Left lung (tissue), 10 donors: ENCODE results near the gene RGS17. TPM values are rescaled to one million over a fixed set of nuclear protein-coding genes. Genes with fewer than 3 reads are reported as not detected.

Experiments used
- ATAC-seq: fragments of 200-7000 bp; cut with Tn5 transposase; one replicate; pipeline ENCODE4 v1.9.1; 2020; ENCODE audit warnings: moderate library complexity
- DNase-seq, 4 donors: peaks; one replicate each; pipeline ENCODE4 v3.0.0-alpha.2; 2013 to 2020
- H3K27ac ChIP-seq, 2 donors: fragments of 200-600 bp; sonication (generic) in 1 of 2; one replicate each; pipeline versions ENCODE4 v1.5.0 to v1.8.0; 2020 to 2021
- H3K27me3 ChIP-seq, 2 donors: fragments of 200-600 bp; sonication (generic) in 1 of 2; one replicate each; pipeline versions ENCODE4 v1.5.0 to v1.8.0; 2020 to 2021
- H3K36me3 ChIP-seq, 2 donors: fragments of 200-600 bp; sonication (generic) in 1 of 2; one replicate each; pipeline versions ENCODE4 v1.5.0 to v1.8.0; 2020 to 2021
- H3K4me1 ChIP-seq, 2 donors: fragments of 200-600 bp; one replicate each; pipeline ENCODE4 v1.8.0; 2021
- H3K4me3 ChIP-seq, 2 donors: fragments of 200-600 bp; sonication (generic) in 1 of 2; one replicate each; pipeline versions ENCODE4 v1.5.0 to v1.8.0; 2020 to 2021; ENCODE audit warnings: mild to moderate bottlenecking in 1 of 2
- H3K9me3 ChIP-seq, 2 donors: fragments of 200-600 bp; sonication (generic) in 1 of 2; one replicate each; pipeline versions ENCODE4 v1.5.0 to v1.8.0; 2020 to 2021
- intact Hi-C, 2 donors: fragments of 100-400 bp; cut with DNase I; formaldehyde crosslinking; loops; one replicate each; pipeline versions ENCODE4 v1.11.2 to v1.14.2; 2022
- polyA plus RNA-seq, 6 donors: library from polyadenylated mRNA; unstranded; fragments of 120-200 nt; gene quantifications; one replicate each; pipeline ENCODE4 v1.2.1, GENCODE V29; 2013; ENCODE audit not compliant: insufficient read length in 6 of 6
- total RNA-seq, 2 donors: library from RNA; stranded (reverse); fragmentation: NEBNext Ultra II Directional; extraction: Animal tissue kit (Norgen Biotek cat#: 25700); gene quantifications; one replicate each; pipeline ENCODE4 v1.2.1, GENCODE V29; 2021
- TF ChIP-seq, protein P1 (sequence below), 2 donors: fragments of 200-600 bp; sonication (generic) in 1 of 2; IDR thresholded peaks; one replicate each; pipeline versions ENCODE4 v1.5.0 to v1.8.0; 2021; ENCODE audit warnings: antibody characterized with exemption in 2 of 2
- donor health status: DM: no; HTN: yes; CAD: no.
- donor health status: DM: no; HTN: no; CAD: no.

Gene RGS17
- total and polyA plus RNA-seq, 8 donors = 0.15 to 2.7 (median 2.3) TPM

DNA sequence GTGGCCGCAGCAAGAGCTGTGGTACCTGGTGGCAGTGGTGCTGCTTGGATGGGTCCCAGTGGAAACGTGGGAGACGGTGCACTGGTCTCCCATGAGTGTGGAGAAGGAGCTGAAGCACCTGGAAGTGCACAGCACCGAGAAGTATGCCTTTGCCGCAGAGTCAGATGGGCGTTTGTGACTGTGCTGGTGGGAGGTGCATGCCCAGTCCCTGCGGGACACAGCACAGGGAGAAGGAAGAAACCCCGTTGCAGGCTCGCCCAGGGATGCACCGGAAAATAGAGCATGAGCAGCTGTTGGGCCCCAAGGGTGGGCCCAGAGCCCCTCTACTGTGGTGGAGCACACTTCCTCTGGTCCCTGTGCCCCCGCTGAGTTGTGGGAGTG, 19.3 kb upstream of the RGS17 start:
- H3K36me3 ChIP-seq = no peaks in the 10 kb centered on the region
- intact Hi-C loops = no loop called here
- DNase-seq (no peak), ATAC-seq (no peak)
- no peak overlapping the region for H3K27ac ChIP-seq
- H3K4me3 ChIP-seq = no peak overlapping the region
- H3K9me3 ChIP-seq = no peaks in the 10 kb centered on the region
- H3K27me3 ChIP-seq = no peaks in the 10 kb centered on the region
- no peaks in the 10 kb centered on the region for H3K4me1 ChIP-seq
- TF ChIP-seq, protein P1, sequence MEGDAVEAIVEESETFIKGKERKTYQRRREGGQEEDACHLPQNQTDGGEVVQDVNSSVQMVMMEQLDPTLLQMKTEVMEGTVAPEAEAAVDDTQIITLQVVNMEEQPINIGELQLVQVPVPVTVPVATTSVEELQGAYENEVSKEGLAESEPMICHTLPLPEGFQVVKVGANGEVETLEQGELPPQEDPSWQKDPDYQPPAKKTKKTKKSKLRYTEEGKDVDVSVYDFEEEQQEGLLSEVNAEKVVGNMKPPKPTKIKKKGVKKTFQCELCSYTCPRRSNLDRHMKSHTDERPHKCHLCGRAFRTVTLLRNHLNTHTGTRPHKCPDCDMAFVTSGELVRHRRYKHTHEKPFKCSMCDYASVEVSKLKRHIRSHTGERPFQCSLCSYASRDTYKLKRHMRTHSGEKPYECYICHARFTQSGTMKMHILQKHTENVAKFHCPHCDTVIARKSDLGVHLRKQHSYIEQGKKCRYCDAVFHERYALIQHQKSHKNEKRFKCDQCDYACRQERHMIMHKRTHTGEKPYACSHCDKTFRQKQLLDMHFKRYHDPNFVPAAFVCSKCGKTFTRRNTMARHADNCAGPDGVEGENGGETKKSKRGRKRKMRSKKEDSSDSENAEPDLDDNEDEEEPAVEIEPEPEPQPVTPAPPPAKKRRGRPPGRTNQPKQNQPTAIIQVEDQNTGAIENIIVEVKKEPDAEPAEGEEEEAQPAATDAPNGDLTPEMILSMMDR (IDR thresholded peaks at IDR 0.05) = no peak

DNA sequence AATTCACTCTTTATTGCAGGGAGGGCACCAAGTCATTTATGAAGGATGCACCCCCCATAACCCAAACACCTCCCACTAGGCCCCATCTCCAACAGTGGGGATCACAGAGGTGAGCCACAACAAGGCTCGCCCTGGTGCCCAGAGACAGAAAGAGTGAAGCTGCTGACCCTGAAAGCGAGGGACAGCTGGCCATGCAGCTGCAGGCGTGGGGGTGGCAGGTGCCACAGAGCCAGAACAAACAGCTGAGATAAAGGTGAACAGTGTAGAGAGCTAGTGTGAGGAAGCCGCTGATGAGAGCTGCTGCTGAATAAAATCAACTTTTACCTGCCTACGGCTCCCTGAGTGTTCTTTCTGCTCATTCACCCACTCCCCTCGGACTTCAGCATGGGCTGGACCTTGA, 18.8 kb upstream of the RGS17 start:
- no peaks in the 10 kb centered on the region for H3K36me3 ChIP-seq
- no peak overlapping the region for H3K4me3 ChIP-seq
- TF ChIP-seq, protein P1 (IDR thresholded peaks at IDR 0.05) = no peak
- no peak overlapping the region for H3K27ac ChIP-seq
- H3K9me3 ChIP-seq = no peaks in the 10 kb centered on the region
- H3K4me1 ChIP-seq = no peaks in the 10 kb centered on the region
- no peak for ATAC-seq
- intact Hi-C loops = no loop called here
- no peaks in the 10 kb centered on the region for H3K27me3 ChIP-seq
- no peak for DNase-seq

DNA sequence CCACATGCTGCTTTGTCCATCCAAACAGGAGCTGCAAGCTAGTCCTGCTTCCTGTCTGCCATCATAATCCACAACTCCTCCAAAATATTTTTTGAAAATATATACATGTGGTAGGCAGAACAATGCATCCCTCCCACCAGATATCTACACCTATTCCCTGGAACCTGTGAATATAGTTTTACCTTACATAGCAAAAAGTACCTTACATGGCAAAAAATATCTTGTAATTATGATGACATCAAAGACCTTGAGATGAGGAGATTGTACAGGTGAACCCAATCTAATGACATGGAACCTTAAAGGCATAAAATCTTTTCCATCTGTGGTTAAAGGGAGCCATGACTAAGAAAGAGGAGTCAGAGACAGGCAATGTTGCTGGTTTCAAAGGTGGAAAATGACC, 15.3 kb upstream of the RGS17 start:
- no peaks in the 10 kb centered on the region for H3K9me3 ChIP-seq
- no peak overlapping the region for H3K4me3 ChIP-seq
- ATAC-seq (no peak), DNase-seq (no peak)
- H3K4me1 ChIP-seq = no peaks in the 10 kb centered on the region
- TF ChIP-seq, protein P1 (IDR thresholded peaks at IDR 0.05) = no peak
- intact Hi-C loops = no loop called here
- H3K27ac ChIP-seq = no peak overlapping the region
- H3K27me3 ChIP-seq = no peaks in the 10 kb centered on the region
- no peaks in the 10 kb centered on the region for H3K36me3 ChIP-seq

DNA sequence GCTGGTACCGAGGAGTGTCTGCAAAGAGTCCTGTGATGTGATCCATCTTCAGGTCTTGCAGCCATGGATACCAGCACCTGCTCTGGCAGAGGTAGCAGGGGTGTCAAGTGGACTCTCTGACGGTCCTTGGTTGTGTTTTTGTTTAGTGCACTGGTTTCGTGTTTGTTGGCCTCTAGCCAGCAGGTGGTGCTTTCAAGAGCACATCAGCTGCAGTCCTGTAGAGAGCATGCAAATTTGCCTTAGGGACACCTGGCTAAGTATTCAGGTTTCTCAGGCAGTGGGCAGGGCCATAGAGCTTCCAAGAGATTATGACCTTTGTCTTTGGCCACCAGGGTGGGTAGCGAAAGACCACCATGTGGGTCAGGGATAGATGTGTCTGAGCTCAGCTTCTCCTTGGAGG, 14.5 kb upstream of the RGS17 start:
- no peaks in the 10 kb centered on the region for H3K9me3 ChIP-seq
- no peak overlapping the region for H3K27ac ChIP-seq
- no peaks in the 10 kb centered on the region for H3K36me3 ChIP-seq
- no peaks in the 10 kb centered on the region for H3K4me1 ChIP-seq
- H3K4me3 ChIP-seq = no peak overlapping the region
- ATAC-seq (no peak), DNase-seq (no peak)
- TF ChIP-seq, protein P1 (IDR thresholded peaks at IDR 0.05) = no peak
- intact Hi-C loops = no loop called here
- no peaks in the 10 kb centered on the region for H3K27me3 ChIP-seq

DNA sequence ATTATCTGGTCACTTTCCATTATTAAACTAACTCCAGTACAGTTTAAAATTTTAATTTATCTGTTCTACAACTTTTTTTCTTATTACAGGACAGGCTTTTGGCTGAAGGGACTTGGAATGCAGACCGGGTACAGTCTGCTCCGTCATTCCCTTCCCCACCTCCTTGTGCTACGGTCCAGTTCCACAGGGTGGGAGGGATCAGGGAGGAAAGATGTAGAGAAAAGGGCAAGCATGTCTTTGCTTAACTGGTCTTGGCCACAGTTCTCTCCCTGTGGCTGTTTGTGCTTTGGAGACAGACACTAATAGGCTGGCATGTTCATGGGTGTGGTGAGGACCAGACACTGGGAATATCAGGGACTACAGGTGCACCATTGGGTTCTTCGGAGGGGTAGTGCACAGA, 12.1 kb upstream of the RGS17 start:
- no peaks in the 10 kb centered on the region for H3K9me3 ChIP-seq
- H3K27ac ChIP-seq = no peak overlapping the region
- H3K4me3 ChIP-seq = no peak overlapping the region
- no peak for ATAC-seq
- H3K4me1 ChIP-seq = no peaks in the 10 kb centered on the region
- H3K36me3 ChIP-seq = no peaks in the 10 kb centered on the region
- no peaks in the 10 kb centered on the region for H3K27me3 ChIP-seq
- TF ChIP-seq, protein P1 (IDR thresholded peaks at IDR 0.05) = no peak
- DNase-seq = no peak
- intact Hi-C loops = no loop called here
